ENCODE measurements around the gene NSMCE1. TPM values are rescaled to one million over a fixed set of nuclear protein-coding genes. Genes with fewer than 3 reads are reported as not detected.
"Not testable (repeated sequence)": the region's sequence is repeated elsewhere in the genome, so short reads cannot be mapped to it uniquely, and the experiment has no call there.

NSMCE1 gene
- total RNA-seq, 2 donors from 2014 or later = 44.4 to 44.7 TPM

- ATAC-seq (no peak), DNase-seq (no peak)
- intact Hi-C loops (cut with DNase I, micrococcal nuclease) = no loop called here
These were observed 12.7 kb upstream of the NSMCE1 start for GRCh38 chr16:27281243-27281642.

DNA sequence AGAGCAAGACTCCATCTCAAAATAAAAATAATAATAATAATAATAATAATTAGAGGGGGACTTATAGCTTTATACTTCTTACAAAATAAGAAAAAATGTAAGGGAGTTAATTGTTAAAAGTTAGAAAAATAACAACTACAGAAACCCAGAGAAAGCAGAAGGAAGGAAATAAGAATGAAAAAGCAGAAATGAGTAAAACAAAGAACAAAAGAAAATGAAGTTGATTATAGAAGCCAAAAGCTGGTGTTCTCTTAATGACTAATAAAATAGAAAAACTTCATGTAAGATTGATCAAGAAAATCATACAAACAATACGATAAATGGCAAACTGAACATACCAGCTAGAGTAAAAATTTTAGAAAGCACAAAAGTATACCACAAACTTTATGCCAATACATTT, 6.8 kb upstream of the NSMCE1 start:
- ATAC-seq (no peak), DNase-seq (no peak)
- intact Hi-C loops (cut with DNase I, micrococcal nuclease) = no loop called here

- intact Hi-C loops (cut with DNase I, micrococcal nuclease); ATAC-seq; DNase-seq: not testable (repeated sequence)
These were observed 5.9 kb upstream of the NSMCE1 start for GRCh38 chr16:27274424-27274874.

- DNase-seq = no peak
These were observed 5.3 kb upstream of the NSMCE1 start for GRCh38 chr16:27273670-27274423.

DNA sequence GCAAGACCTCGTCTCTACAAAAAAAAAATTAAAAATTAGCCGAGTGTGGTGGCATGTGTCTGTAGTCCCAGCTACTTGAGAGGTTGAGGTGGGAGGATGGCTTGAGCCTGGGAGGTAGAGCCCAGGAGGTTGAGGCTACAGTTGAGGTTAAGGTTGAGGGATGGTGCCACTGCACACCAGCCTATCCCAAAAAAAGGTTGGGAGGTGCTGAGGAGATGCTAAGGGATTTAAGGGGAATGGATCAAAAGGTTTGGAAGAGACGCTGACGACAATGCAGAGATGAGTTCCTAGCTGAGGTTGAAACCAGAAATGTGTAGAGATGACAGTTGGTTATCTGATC, 4.7 kb upstream of the NSMCE1 start:
- intact Hi-C loops (cut with DNase I, micrococcal nuclease) = no loop called here
- ATAC-seq (no peak), DNase-seq (no peak)

More at GRCh38 chr16:27273670-27274423, 5.3 kb upstream of the NSMCE1 start:
- intact Hi-C loops (cut with DNase I, micrococcal nuclease) = no loop called here
- peak; percentile 90 for ATAC-seq

DNA sequence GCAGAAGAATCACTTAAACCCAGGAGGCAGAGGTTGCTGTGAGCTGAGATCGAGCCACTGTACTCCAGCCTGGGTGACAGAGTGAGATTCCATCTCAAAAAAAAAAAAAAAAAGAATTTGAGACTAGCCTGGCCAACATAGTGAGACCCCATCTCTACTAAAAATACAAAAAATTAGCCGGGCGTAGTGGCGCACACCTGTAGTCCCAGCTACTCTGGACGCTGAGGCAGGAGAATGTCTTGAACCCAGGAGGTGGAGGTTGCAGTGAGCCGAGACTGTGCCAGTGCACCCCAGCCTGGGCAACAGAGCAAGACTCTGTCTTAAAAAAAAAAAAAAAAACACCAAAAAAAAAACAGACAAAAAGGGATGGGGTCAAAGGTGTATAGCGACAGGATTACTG, 4.1 kb upstream of the NSMCE1 start:
- intact Hi-C loops (cut with DNase I, micrococcal nuclease); DNase-seq; ATAC-seq: not testable (repeated sequence)

DNA sequence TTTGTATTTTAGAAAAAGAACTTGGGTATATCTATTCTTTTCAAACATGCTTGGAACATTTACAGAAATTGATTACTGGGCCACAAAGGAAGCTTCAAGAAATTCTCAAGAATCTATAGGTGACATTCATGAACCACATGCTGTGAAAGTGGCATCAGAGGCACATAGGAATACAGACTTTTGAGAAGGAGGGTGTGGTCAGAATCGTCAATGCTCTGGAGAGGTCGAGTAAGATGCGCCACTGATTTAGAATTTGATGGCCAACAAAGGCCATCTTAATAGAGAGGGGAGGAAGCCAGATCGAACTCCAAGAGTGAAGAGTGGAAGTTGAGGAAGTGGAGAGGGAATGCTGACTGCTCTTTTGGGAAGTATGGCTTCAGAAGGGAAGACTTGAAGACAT, 3.5 kb upstream of the NSMCE1 start:
- intact Hi-C loops (cut with DNase I, micrococcal nuclease) = no loop called here
- no peak for DNase-seq
- no peak for ATAC-seq

- DNase-seq = no peak
- intact Hi-C loops (cut with DNase I, micrococcal nuclease) = no loop called here
- no peak for ATAC-seq
These were observed 1.8 kb upstream of the NSMCE1 start for GRCh38 chr16:27270349-27270748.

DNA sequence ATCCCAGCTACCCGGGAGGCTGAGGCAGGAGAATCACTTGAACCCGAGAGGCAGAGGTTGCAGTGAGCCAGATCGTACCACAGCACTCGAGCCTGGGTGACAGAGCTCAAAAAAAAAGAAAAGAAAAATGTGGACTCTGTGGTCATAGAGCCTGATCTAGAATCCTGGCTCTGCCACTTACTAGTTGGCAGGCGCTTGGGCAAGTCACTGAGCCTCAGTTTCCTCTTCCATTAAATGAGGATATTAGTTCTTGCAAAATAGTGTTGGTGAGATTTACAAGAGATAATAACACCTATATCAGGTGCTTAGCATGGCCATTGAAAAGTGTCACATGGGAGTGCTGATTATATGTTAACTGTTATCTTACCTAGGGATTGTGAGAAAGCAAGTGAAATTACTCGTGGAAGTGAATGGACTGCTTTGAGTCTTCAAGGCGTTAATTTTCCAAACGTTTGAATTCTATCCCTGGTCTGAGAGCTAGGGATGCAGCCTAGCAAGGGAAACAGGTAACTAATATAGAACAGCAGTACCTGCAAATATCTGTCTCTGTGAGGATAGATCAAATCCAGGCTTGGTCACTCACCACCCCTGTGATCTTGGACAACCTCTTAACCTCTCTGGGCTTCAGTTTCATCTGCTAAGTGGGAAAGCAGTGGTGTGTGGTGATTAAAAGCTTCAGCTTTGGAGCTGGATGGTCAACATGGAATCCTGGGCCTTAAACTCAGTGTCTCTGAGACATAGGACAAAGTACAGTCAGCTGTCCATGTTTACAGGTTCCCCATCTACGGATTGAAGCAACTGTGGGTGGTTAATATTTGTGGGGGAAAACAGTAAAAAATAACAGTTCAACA, 953 bp upstream of the NSMCE1 start:
- intact Hi-C loops (cut with DNase I, micrococcal nuclease) = loop anchor here in 1 of 2 donors (10.0 kb wide), 1 partner anchor 45 kb away; the partner anchor contains the start of gene IL4R
- DNase-seq (no peak), ATAC-seq (no peak)

DNA sequence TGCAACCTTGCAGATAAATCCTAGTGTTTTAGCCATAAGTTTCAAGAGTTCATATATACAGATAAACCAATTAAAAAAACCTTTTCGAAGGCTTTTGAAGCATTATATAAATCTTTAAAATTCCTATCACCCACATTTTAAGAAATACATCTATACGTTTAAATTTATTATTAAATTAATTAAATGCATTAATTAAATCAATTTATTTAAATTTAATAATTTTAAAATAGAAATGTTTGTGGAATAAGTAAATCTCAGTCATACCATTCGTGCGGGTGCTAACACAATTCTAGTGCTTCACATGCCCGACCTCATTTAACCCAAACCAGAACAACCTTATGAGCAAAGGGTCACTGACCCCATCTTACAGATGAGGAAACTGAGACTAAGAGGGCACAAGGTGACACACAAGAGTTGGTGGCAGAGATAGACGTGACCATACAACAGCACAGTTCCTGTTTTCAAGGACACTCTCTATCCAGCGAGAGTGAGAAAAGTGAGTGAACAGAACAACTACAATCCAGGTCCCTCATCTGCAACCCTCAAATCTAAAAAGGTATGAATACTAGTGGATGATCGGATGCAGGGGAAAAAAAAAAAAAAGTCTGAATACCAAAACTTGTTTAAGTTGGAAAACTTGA, 1.4 kb downstream of the NSMCE1 start:
- DNase-seq (no peak), ATAC-seq (no peak)
- intact Hi-C loops (cut with DNase I, micrococcal nuclease) = loop anchor here in 1 of 2 donors (10.0 kb wide), 1 partner anchor 48 kb away; the partner anchor contains the start of gene IL4R

DNA sequence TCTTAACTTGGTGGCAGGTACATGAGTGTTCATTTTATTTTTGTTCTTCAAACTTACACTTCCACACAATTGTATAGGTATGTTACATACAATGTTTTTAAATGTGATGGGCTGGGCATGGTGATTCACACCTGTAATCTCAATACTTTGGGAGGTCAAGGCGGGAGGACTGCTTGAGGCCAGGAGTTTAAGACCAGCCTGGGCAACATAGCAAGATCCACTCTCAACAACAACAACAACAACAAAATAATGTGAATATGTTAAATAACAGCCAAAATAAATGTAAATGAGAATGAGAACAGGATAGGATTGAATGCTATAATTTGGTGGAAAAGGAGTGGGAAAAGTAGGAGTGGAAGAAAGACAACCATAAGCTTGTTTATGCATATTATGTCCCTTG, 2.6 kb downstream of the NSMCE1 start:
- ATAC-seq = no peak
- DNase-seq = no peak
- intact Hi-C loops (cut with DNase I, micrococcal nuclease) = loop anchor here in 1 of 2 donors (10.0 kb wide), 1 partner anchor 49 kb away; the partner anchor contains the start of gene IL4R

- intact Hi-C loops (cut with DNase I, micrococcal nuclease) = loop anchor here in 1 of 2 donors (10.0 kb wide), 1 partner anchor 51 kb away; the partner anchor contains the start of gene IL4R
- no peak for DNase-seq
- no peak for ATAC-seq
These were observed 4.4 kb downstream of the NSMCE1 start for GRCh38 chr16:27264151-27264550.

DNA sequence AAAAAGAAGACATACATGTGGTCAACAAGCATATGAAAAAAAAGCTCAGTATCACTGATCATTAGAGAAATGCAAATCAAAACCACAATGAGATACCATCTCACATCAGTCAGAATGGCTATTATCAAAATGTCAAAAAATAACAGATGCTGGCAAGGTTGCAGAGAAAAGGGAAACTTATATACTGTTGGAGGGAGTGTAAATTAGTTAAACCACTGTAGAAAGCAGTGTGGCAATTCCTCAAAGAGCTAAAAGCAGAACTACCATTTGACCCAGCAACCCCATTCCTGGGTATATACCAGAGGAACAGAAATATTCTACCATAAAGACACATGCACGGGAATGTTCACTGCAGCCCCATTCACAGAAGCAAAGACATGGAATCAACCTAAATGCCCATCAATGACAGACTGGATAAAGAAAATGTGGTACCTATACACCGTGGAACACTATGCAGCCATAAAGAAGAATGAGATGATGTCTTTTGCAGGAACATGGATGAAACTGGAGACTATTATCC, 5.6 kb downstream of the NSMCE1 start:
- intact Hi-C loops (cut with DNase I, micrococcal nuclease) = loop anchor here in 1 of 2 donors (10.0 kb wide), 1 partner anchor 52 kb away; the partner anchor contains the start of gene IL4R
- DNase-seq, ATAC-seq: not testable (repeated sequence)

DNA sequence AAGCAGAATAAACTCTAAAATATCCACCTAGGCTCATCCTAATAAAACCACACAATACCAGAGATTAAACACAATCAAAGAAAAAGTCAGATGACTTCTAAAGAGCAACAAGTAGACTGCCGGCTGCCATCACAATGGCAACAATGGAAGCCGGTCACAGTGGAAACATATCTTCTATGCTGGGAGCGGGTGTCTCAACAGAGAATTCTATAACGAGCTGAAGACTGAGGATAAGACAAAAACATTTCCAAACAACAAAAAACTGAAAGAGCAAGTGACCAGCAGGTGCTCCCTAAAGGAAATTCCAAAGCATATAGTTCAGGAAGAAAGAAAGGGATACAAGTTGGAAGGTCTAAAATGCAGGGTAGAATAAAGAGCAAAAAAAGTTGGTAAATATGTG, 8.9 kb downstream of the NSMCE1 start:
- ATAC-seq (no peak), DNase-seq (no peak)
- intact Hi-C loops (cut with DNase I, micrococcal nuclease) = loop anchor here in 1 of 2 donors (10.0 kb wide), 1 partner anchor 55 kb away; the partner anchor contains the start of gene IL4R

GRCh38 chr16:27258241-27258734, 10.3 kb downstream of the NSMCE1 start:
- intact Hi-C loops (cut with DNase I, micrococcal nuclease) = no loop called here
- ATAC-seq = no peak
- DNase-seq = no peak

DNA sequence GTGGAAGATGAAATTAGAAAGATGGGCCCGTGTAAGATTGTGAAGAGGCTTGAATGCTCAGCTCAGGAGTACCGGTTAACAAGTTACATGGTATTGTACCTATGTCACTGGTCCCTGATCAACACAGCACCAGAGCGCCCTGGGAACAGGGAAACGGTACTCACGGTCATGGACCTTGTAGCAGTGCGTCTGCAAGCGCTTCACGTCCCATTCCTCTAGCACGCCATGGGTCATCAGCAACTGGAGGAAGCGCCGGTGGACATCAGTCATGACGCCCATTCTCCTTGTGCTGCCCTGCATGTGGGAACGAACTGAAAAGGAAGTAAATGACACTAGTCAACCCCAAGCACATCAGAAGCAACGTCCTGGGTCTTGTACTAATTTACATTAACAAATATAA, 11.3 kb downstream of the NSMCE1 start:
- no peak for ATAC-seq
- intact Hi-C loops (cut with DNase I, micrococcal nuclease) = no loop called here
- DNase-seq = no peak

- intact Hi-C loops (cut with DNase I, micrococcal nuclease) = no loop called here
- DNase-seq (no peak), ATAC-seq (no peak)
These were observed 11.7 kb downstream of the NSMCE1 start for GRCh38 chr16:27256861-27257260.

- ATAC-seq = no peak
- intact Hi-C loops (cut with DNase I, micrococcal nuclease) = no loop called here
These were observed 14.2 kb downstream of the NSMCE1 start for GRCh38 chr16:27254262-27254811.

More at GRCh38 chr16:27254262-27254811, 14.2 kb downstream of the NSMCE1 start:
- DNase-seq = no peak
